NCI-H1417 treated with DMSO at 0.1 percent for 48 hours (cell line): Measurements from ENCODE around the gene AK2.
"Not testable (repeated sequence)": the region's sequence is repeated elsewhere in the genome, so short reads cannot be mapped to it uniquely, and the experiment has no call there.

Source experiments
- DNase-seq: peaks from one replicate; lab custom pipeline; 2025; lab: John Stamatoyannopoulos, UW

Gene AK2

GRCh38 chr1:33036526-33037503 is at the start of gene AK2:
Gene AK2 (minus strand): TSS chr1:33036883. CDS start chr1:33036828, 55 bp downstream.
- peak; percentile 99 for DNase-seq

GRCh38 chr1:33086384-33086850 is 49.7 kb upstream of the AK2 start:
- peak; percentile 8 for DNase-seq

- no peak for DNase-seq
These were observed 48.6 kb upstream of the AK2 start for GRCh38 chr1:33085332-33085731.

- DNase-seq, result no peak
These were observed 46.0 kb upstream of the AK2 start for GRCh38 chr1:33082575-33083108.

GRCh38 chr1:33081554-33082305 is 45.0 kb upstream of the AK2 start:
- DNase-seq, result no peak

- peak; percentile 76 for DNase-seq
These were observed 44.3 kb upstream of the AK2 start, which contains the start of gene AZIN2 for GRCh38 chr1:33080885-33081553. Gene AZIN2 (plus strand): TSS chr1:33081153. CDS start chr1:33082250, 1,097 bp downstream.

- no peak for DNase-seq
These were observed 43.7 kb upstream of the AK2 start for GRCh38 chr1:33080373-33080772.

GRCh38 chr1:33078030-33078591 is 41.4 kb upstream of the AK2 start:
- DNase-seq, result no peak

- no peak for DNase-seq
These were observed 37.7 kb upstream of the AK2 start for GRCh38 chr1:33074193-33074945.

- DNase-seq, result no peak
These were observed 36.0 kb upstream of the AK2 start for GRCh38 chr1:33072707-33073106.

GRCh38 chr1:33070628-33071027 is 33.9 kb upstream of the AK2 start:
- no peak for DNase-seq

GRCh38 chr1:33068108-33068507 is 31.4 kb upstream of the AK2 start:
- DNase-seq, result not testable (repeated sequence)

GRCh38 chr1:33066477-33066876 is 29.8 kb upstream of the AK2 start:
- DNase-seq, result not testable (repeated sequence)

- no peak for DNase-seq
These were observed 28.6 kb upstream of the AK2 start for GRCh38 chr1:33065301-33065700.

GRCh38 chr1:33064284-33064683 is 27.6 kb upstream of the AK2 start:
- not testable (repeated sequence) for DNase-seq

GRCh38 chr1:33061834-33062233 is 25.2 kb upstream of the AK2 start:
- no peak for DNase-seq

- no peak for DNase-seq
These were observed 23.9 kb upstream of the AK2 start for GRCh38 chr1:33060579-33061083.

GRCh38 chr1:33057095-33057494 is 20.4 kb upstream of the AK2 start:
- DNase-seq, result no peak

GRCh38 chr1:33056426-33056825 is 19.7 kb upstream of the AK2 start:
- DNase-seq, result no peak

- DNase-seq, result peak; percentile 13
These were observed 18.7 kb upstream of the AK2 start for GRCh38 chr1:33055210-33056008.
